Activated naive CD8-positive, alpha-beta T cell treated with anti-CD3 and anti-CD28 coated beads for 36 hours (primary cell): ENCODE results near the gene STARD13. TPM values are rescaled to one million over a fixed set of nuclear protein-coding genes. Genes with fewer than 3 reads are reported as not detected.

Source experiments
- DNase-seq: peaks from one replicate; pipeline ENCODE4 v3.0.0; 2021
- H3K27ac Mint-ChIP-seq: one replicate; pipeline ENCODE4 v1.8.0; 2022; ENCODE audit warnings: mild to moderate bottlenecking, moderate library complexity, mixed read lengths
- H3K27me3 Mint-ChIP-seq: one replicate; pipeline ENCODE4 v1.8.0; 2022; ENCODE audit warnings: mild to moderate bottlenecking, mixed read lengths
- H3K36me3 Mint-ChIP-seq: one replicate; pipeline ENCODE4 v1.8.0; 2021; ENCODE audit warnings: mild to moderate bottlenecking, mixed read lengths
- H3K4me1 Mint-ChIP-seq: one replicate; pipeline ENCODE4 v1.8.0; 2021; ENCODE audit warnings: mixed read lengths
- H3K4me3 Mint-ChIP-seq: one replicate; pipeline ENCODE4 v1.8.0; 2022; ENCODE audit warnings: mild to moderate bottlenecking, moderate library complexity, mixed read lengths
- H3K9me3 Mint-ChIP-seq: one replicate; pipeline ENCODE4 v1.8.0; 2022; ENCODE audit warnings: mixed read lengths
- total RNA-seq, 2 experiments: library from RNA; stranded (reverse); gene quantifications; one replicate each; pipeline ENCODE4 v1.2.3, GENCODE V29; 2021

Gene STARD13
- total RNA-seq, 2 experiments from 2014 or later = 0.23 TPM; not detected in 1

DNA sequence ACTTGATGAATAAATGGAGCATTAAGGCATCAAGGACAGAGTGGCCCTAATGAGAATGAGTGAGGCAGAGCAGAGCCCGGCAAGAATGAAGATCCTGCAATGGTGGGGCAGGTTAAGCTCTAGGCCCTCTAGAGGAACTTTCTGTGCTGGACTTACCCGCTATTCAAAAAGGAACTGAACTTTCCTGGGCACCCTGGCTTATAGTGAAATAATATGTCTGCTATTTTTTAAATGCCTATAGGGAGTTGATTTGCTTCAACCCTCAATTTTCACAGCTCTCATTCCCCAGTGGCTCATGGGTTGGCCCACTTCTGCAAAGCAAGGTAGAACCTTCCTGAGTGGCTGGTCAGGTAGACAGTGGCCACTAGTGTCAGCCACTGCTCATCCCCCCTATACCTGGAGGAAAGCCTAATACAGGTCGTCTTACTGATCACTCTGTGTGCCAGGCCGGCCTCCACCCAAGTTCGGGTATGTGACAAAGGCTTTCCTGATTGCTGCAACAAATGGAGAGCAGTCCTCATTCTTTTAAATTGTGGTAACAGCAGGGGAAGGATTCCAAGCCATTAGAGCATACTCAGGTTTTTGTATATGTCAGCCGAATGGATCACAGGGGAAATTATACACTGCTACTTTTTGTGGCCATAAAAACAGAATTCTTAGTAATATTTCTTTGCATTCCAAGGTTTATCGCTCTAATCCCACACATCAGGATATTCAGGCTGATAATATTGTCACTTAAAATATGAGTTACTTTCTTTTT is 166.4 kb downstream of the STARD13 start:
- no peak for DNase-seq
- H3K4me1 Mint-ChIP-seq = no peaks in the 10 kb centered on the region

DNA sequence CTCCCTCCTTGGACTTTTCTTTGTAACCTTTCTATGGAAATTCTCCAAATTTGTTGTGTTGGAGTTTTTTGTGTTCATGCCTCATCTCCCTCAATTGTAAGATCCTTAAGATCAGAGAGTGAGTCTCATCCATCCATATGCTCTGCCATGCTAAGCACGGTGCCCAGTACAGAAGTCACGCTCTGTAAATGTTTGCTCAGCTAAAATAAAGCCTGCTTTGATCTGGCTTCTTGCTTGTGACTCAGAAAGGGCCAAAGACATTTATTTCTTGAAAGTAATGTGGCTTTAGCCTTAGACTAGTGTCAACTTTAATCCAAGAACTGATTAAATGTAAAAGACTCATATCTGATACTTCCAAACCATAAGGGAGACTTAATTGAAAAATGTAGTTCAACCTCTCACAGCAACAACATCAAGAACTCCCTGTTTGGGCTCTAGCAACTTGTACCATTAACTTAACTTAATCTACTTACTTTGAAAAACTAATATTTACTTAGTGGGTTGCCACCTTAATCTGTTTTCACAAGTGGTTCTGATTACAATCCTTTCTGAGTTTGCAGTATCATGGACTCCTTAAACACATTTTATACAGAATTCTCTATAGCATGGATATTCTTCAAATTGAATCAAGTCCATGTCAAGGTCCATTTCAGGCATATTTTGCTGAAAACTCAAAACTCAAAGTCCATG is 169.1 kb downstream of the STARD13 start:
- H3K4me1 Mint-ChIP-seq = no peaks in the 10 kb centered on the region

More for the DNA sequence above, 166.4 kb downstream of the STARD13 start:
- Mint-ChIP-seq H3K27me3 (peaks cover 5% of the 10 kb centered on the region), H3K36me3 (no peaks in the 10 kb centered on the region), H3K27ac (no peak overlapping the region), H3K9me3 (no peaks in the 10 kb centered on the region), H3K4me3 (no peak overlapping the region)

DNA sequence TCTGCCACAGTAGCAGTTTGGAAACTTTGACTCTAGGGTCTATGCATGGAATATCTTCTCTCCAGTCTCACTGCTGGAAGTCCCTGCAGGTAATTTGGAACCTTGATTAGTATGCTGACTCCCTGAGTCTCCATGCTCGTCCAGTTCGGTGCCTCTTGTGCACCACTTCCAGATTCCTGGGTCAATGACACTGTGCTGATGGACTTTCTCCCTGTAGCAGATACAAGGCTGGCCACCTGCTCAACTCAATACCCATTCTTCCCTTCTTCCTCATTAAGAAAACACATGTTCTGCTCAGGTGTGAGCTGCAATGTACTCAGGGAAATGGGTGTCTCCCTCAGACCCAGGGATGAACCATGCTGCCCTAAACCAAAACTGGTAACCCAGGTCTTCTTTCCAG is 170.3 kb downstream of the STARD13 start:
- no peak for DNase-seq
- Mint-ChIP-seq H3K27ac (no peak overlapping the region), H3K4me3 (no peak overlapping the region), H3K4me1 (no peaks in the 10 kb centered on the region), H3K36me3 (no peaks in the 10 kb centered on the region), H3K27me3 (peaks cover 3% of the 10 kb centered on the region), H3K9me3 (no peaks in the 10 kb centered on the region)

More for the DNA sequence above, 169.1 kb downstream of the STARD13 start:
- DNase-seq = no peak
- Mint-ChIP-seq H3K4me3 (no peak overlapping the region), H3K27ac (no peak overlapping the region), H3K36me3 (no peaks in the 10 kb centered on the region), H3K27me3 (peaks cover 5% of the 10 kb centered on the region), H3K9me3 (no peaks in the 10 kb centered on the region)

DNA sequence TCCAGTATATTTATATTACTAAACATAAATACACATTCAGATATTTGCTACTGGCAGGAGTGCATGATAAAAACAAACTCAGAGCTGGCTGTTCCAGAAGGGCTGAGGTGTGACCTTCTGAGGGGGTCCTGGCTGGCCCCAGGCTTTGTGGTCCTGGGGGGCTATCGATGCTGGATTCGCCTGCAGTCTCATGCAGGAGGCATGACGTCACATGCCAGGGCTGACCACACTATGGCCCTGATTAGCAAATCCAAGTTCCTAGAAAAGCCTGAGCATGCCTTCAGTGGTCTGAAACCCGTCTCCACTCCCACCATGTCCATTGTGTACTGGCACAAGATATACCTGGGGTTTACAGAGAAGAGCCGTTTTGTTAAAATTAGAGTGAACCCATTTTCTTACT is 171.4 kb downstream of the STARD13 start:
- Mint-ChIP-seq H3K4me3 (no peak overlapping the region), H3K9me3 (no peaks in the 10 kb centered on the region), H3K27ac (no peak overlapping the region), H3K36me3 (no peaks in the 10 kb centered on the region), H3K4me1 (no peaks in the 10 kb centered on the region), H3K27me3 (no peaks in the 10 kb centered on the region)
- no peak for DNase-seq

DNA sequence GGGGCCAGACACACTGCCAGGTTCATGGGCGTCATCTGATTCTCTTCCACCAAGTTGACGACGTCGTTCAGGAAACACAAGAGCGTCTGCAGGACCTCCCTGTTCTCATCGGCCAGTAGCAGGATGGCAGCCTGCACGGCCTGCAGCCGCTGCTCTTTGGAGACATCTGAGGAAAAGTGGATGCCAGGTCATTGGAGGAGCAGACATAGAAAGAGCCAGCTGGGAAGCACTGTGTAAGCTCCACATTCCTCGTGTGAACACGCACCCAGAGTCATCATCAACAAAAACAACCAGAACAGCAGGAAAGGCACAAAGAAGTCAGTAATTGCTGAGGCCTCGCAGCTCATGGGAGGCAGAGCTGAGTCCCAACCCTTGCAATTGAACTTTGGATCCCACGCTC is 172.8 kb downstream of the STARD13 start:
- H3K27ac Mint-ChIP-seq = no peak overlapping the region
- no peak overlapping the region for H3K4me3 Mint-ChIP-seq
- no peaks in the 10 kb centered on the region for H3K36me3 Mint-ChIP-seq
- no peak for DNase-seq
- H3K27me3 Mint-ChIP-seq = peaks cover 9% of the 10 kb centered on the region
- no peaks in the 10 kb centered on the region for H3K9me3 Mint-ChIP-seq
- H3K4me1 Mint-ChIP-seq = no peaks in the 10 kb centered on the region

DNA sequence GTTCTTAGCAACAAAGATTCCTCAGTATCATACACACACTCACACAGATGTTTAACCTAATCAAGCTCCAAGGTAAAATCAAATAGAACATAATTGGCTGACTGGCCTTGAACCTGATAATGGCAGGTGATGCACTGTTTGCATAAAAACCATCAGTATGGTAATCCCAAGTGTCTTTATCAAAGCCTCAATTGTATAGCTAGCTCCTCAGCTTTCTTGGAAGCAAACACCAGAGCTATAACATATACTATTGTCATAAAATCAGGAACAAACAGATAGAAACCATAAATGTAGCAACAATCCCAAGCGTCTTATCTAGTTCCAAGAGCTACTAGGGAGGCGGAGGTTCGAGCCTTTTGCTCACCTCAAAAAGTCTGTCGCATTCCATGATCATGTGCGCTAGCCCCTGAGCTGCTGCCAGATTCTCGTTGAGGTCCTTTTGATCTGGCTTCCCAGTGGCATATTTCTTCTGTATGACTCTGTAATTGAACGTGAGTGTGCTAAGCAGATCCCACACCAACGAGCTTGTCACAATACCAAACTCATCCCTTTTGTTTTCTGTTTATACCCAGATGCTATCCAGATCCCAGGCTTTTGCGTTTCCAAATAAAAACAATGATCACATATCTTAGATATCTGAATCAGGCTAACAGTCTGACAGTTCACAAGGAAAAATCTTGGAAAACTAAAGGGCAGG is 174.0 kb downstream of the STARD13 start:
- no peak overlapping the region for H3K4me3 Mint-ChIP-seq
- no peaks in the 10 kb centered on the region for H3K36me3 Mint-ChIP-seq
- no peaks in the 10 kb centered on the region for H3K9me3 Mint-ChIP-seq
- no peak overlapping the region for H3K27ac Mint-ChIP-seq
- no peak for DNase-seq
- peaks cover 10% of the 10 kb centered on the region for H3K27me3 Mint-ChIP-seq
- H3K4me1 Mint-ChIP-seq = no peaks in the 10 kb centered on the region

DNA sequence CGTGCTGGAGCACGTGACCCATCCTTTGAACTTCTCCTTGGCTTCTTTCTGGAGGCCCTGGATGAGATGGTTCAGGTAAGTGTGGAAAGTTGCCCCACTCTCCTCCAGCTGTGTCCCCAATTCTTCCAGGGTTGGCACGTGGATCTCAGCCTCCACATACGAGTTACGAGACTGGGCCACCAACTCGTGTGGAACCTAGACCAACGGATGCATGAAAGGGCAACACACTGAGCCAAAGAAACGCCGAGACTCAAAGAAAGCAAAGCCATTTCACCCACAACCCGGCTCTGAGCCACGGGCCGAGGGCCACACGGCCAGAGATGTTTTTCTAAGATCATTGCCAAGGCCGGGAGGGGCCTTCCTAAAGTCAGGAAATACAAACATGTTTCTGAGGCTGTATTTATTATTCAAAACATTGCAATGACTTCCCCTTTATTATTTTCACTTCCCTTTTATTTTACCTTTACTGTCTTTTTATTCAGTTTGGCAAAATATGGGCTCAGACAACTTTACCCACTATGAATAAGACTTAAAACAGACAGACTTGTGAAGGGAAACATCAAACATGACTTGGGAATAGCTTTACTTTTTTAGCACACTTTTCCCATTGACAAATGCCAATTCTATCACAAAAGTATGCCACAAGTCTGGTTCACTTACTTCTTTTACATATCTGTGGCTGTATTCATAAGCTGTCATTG is 174.7 kb downstream of the STARD13 start:
- no peak overlapping the region for H3K27ac Mint-ChIP-seq
- no peak overlapping the region for H3K4me3 Mint-ChIP-seq
- DNase-seq = no peak
- no peaks in the 10 kb centered on the region for H3K9me3 Mint-ChIP-seq
- peaks cover 17% of the 10 kb centered on the region for H3K27me3 Mint-ChIP-seq
- H3K4me1 Mint-ChIP-seq = no peaks in the 10 kb centered on the region
- H3K36me3 Mint-ChIP-seq = no peaks in the 10 kb centered on the region

DNA sequence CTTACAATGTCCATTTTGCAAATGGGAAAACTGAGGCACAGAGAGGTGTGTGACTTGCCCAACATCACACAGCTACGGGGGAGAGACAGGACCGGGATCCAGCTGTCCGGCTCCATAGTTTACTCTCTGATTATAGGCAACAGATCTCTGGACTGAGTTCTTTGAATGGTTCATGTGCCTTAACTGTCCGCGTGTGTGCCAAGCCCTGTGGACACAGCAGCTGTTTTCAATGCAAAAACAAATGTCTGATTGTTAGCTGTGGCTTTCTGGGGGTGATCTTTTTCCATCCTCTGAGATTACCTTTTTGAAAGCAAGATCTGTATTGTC is 175.2 kb downstream of the STARD13 start:
- no peaks in the 10 kb centered on the region for H3K9me3 Mint-ChIP-seq

DNA sequence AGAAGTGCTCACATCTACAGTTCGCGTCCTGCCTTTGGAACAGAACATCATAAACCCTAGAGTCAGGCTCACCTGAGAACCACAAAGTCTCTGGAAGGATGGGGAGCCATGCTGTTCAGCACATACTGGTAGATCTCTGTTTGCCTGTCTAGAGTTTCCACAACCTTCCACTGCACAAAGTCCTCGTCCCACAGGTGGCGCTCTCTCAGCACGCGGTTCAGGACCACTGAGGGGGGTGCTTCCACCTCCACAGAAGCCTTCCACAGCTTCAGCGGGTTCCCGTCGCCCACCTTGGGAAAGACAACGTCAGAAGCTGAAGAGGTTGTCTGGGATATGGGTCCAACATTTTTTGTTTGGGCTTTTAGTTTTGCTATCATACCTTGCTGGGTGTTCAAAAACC is 175.8 kb downstream of the STARD13 start:
- H3K4me1 Mint-ChIP-seq = no peaks in the 10 kb centered on the region
- H3K4me3 Mint-ChIP-seq = no peak overlapping the region
- DNase-seq = no peak
- H3K27me3 Mint-ChIP-seq = peaks cover 19% of the 10 kb centered on the region
- no peaks in the 10 kb centered on the region for H3K36me3 Mint-ChIP-seq
- H3K27ac Mint-ChIP-seq = no peak overlapping the region
- H3K9me3 Mint-ChIP-seq = no peaks in the 10 kb centered on the region

More for the DNA sequence above, 175.2 kb downstream of the STARD13 start:
- H3K27ac Mint-ChIP-seq = no peak overlapping the region
- H3K4me3 Mint-ChIP-seq = no peak overlapping the region
- DNase-seq = no peak
- H3K36me3 Mint-ChIP-seq = no peaks in the 10 kb centered on the region
- H3K4me1 Mint-ChIP-seq = no peaks in the 10 kb centered on the region
- peaks cover 19% of the 10 kb centered on the region for H3K27me3 Mint-ChIP-seq

DNA sequence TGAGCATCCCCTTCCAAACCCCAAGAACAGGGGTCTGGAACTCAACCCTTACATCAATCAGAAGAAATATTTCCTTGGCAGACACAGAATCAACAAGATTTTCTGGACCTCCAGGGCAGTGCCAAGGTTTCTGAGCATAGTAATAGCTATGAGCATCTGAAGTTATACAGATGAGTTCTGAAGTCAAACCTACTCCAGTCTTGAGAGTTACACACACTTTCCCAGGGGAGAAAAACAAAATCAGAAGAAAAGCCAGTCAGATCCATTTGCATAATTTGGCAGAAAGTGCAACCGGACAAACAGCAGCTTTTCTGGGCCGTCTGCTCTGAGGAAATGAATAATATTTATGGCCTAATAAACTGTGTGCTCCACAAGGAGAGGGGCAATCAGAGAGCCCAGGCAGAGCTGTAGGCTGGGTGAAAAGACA is 176.3 kb downstream of the STARD13 start:
- Mint-ChIP-seq H3K27ac (no peak overlapping the region), H3K4me3 (no peak overlapping the region), H3K4me1 (no peaks in the 10 kb centered on the region), H3K9me3 (no peaks in the 10 kb centered on the region), H3K36me3 (no peaks in the 10 kb centered on the region), H3K27me3 (peaks cover 19% of the 10 kb centered on the region)
- DNase-seq = no peak

DNA sequence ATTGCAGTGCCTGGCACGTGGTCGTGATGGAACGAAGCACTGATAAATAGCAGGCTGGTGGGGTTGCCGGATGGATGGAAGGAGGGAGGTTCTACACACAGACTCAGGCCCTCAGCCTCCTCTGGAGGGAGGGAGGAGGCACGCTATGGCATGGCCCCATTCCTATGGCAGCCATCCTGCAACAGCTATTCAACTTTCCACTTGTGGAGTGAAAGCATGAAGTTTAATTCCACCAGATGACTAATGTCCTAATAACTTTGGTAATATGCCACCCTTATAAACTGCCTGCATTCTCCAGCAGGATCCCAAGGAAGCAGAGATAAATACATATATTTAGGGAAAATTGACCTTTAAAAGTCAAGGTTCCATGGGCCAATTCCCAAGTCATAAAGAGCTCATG is 176.9 kb downstream of the STARD13 start:
- no peaks in the 10 kb centered on the region for H3K4me1 Mint-ChIP-seq
- no peak overlapping the region for H3K27ac Mint-ChIP-seq
- peaks cover 19% of the 10 kb centered on the region for H3K27me3 Mint-ChIP-seq
- no peaks in the 10 kb centered on the region for H3K9me3 Mint-ChIP-seq
- DNase-seq = no peak
- H3K4me3 Mint-ChIP-seq = no peak overlapping the region
- H3K36me3 Mint-ChIP-seq = no peaks in the 10 kb centered on the region

DNA sequence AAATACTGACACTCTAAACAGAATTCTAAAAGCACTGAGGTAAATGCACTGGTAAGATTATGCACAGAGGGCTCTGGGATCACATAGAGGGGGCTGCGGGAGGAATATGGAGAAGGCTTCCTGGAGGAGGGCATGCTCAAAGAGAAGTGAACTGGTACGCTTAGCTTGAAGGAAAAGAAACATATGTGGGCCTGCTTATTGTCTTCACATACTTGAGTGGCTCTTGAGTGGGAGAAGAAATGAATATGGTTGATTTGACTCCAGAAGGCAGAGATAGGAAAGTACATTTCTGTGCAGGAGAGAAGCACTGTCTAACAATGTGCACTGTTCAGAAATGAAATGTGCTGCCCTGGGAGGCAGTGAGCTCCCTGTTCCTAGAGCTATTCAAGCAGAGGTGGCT is 178.2 kb downstream of the STARD13 start:
- H3K9me3 Mint-ChIP-seq = no peaks in the 10 kb centered on the region
- no peak overlapping the region for H3K4me3 Mint-ChIP-seq
- no peak overlapping the region for H3K27ac Mint-ChIP-seq
- peaks cover 19% of the 10 kb centered on the region for H3K27me3 Mint-ChIP-seq
- H3K36me3 Mint-ChIP-seq = no peaks in the 10 kb centered on the region
- DNase-seq = no peak
- no peaks in the 10 kb centered on the region for H3K4me1 Mint-ChIP-seq

DNA sequence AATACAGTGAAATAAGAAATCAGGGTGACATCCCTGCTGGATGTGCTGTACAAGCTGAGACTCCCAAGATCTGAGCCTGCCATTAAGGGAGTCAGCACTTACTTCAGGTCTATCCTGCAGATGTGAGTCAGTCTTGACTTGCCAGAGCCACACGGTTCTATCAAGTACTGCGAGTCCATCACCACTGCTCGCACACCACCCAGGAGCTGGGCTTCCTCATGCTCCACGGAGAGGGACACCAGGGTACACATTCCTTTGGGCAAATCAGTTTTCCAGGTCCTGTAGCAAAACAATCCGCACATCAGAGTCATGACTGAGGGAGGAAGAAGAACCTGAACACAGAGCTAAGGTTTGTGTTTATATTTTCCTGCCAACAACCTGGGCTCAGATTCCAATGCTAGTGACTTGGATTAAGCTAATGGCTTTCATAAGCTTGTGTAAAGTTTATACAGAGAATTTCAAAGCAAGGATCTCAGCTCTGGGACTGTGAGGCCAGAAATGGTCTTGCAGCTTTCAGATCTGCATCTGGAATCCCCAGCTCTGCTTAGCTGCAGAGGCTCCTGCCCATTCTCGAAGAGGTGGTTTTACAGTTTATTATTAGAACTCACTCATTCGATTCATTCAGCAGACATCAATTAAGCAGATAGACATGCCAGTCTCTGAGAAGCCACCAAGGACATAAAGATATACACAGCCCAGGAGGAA is 178.7 kb downstream of the STARD13 start:
- Mint-ChIP-seq H3K36me3 (no peaks in the 10 kb centered on the region), H3K27me3 (peaks cover 19% of the 10 kb centered on the region), H3K27ac (no peak overlapping the region), H3K4me3 (no peak overlapping the region), H3K4me1 (no peaks in the 10 kb centered on the region), H3K9me3 (no peaks in the 10 kb centered on the region)
- no peak for DNase-seq

DNA sequence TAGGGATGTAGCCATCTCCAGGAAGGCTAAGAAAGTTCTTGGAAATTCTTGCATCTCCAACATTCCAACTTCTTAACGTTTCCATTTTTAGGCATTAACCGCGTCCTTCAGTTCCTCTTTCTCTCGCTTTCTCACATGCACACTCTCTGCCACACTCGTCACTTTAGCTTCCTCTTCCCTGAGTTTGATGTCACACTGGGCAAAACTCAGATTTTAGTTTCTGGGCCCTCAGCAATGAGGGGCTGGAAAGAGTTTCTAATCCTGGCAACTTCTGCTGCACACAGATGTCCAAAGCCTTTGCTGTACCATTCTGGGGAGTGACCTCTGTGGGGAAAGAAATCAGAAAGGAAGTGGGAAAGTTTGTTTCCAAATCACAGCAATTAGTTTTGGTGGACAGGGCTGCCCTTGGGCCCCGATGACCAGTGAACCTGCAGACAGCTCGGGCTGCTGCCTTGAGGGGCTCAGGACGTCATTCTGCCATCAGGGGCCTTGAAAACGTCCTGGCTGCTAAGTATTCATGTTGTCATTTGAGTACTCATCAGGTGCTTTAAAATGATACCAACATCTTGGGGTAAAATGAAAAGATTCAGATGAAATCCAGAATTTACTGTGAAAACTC is 180.1 kb downstream of the STARD13 start:
- H3K4me3 Mint-ChIP-seq = no peak overlapping the region
- H3K4me1 Mint-ChIP-seq = no peaks in the 10 kb centered on the region
- no peaks in the 10 kb centered on the region for H3K36me3 Mint-ChIP-seq
- peaks cover 28% of the 10 kb centered on the region for H3K27me3 Mint-ChIP-seq
- H3K9me3 Mint-ChIP-seq = no peaks in the 10 kb centered on the region
- H3K27ac Mint-ChIP-seq = no peak overlapping the region
- no peak for DNase-seq
